Fibroblast of upper back skin (primary cell): ENCODE data around the gene TRIM4.
"Not testable (repeated sequence)": the region's sequence is repeated elsewhere in the genome, so short reads cannot be mapped to it uniquely, and the experiment has no call there.

Experiments
- DNase-seq: peaks from one replicate; pipeline ENCODE4 v3.0.0-alpha.2; 2013

The TRIM4 gene

DNA sequence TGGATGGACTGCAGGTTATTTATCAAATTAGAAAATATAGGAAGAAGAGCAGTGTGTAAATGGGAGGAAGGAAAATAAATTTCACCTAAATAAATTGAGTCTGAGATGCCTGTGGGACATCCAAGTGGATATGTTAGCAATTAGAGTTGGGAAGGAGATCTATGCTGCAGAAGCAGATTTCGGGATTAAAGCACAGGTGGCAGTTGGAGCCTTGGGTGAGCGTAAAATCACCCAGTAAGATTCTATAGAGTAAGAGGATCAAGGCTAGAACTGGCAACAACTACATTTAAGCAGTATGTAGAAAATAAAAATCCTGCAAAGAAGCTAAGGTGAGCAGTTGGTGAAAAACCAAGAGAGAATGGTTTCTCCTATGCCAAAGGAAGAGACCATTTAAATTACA is 8.4 kb downstream of the TRIM4 start:
- no peak for DNase-seq

DNA sequence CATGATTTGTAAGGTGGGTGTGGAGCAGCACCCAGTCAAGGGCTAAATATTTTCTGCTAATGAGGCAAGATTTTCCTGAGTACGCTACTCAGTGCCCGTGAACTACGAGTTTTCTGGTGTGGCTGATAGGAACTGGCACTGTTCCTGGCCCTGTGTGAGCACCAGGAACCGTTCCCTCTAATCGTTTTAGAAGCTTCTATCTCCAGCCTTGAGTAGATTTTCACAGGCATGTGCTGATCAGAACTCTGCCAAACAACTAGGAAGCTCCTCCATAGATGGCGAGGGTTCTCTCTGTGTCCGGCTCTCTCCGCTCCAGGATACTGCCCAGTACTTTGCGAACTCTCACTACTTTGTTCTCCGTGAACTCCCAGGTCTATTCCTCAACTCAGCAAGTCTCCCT is 17.7 kb downstream of the TRIM4 start:
- no peak for DNase-seq

DNA sequence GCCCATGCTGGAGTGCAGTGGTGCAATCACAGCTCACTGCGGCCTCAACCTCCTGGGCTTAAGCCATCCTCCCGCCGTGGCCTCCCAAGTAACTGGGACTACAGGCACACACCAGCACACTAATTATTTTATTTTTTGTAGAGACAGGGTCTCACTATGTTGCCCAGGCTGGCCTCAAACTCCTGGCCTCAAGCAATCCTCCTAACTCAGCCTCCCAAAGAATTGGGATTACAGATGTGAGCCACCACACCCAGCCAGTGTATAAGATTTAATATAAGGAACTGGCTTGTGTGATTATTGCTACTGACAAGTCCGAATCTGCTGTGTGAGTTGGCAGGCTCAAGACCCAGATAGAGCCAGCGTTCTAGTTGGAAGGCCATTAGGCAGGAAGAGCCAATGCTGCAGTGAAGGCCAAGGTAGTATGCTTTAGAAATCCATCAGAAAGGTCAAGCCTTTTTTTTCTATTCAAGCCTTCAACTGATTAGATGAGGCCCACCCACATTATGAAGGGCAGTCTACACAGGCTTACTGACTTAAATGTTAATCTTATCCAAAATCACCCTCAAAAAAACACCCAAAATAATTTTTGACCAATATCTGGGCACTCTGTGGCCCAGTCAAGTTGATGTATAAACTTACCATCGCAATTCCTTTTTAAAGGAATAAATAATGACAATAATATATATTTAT is 19.4 kb downstream of the TRIM4 start:
- no peak for DNase-seq

DNA sequence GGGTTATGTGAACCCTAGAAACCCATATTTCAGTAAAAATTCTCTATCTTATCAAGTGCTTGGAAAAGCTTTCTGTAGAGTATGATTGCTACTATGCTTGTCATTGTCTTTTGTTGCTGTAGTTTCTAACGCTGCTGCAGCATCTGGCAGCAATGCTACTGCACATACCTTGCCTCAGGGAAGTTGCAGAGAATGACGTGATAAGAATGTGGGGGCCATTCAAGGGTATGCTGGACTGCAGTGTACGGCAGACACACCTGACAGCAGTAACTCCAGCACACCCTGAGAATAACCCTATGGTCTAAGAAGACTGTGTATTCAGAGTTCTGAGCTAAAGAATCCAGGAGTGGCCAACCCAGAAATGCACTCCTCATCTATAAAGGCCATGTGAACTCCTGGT is 20.5 kb downstream of the TRIM4 start:
- no peak for DNase-seq

DNA sequence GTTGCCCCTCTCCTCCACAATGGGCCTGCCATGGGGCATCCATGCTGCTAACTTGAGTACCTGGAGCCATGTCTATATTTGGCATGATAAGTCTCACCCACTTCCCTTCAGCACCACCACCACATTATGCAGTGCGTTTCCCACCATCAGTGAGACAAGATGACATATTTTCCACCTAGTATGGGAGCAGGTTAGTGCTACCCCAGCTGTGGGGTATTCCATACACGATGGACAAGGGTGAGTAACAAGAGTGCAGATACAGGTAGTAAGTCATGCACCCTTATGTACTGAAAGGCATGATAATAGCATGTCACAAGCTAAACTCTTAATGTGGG is 21.3 kb downstream of the TRIM4 start:
- no peak for DNase-seq

GRCh38 chr7:99897322-99898022 is 21.9 kb downstream of the TRIM4 start:
- no peak for DNase-seq

DNA sequence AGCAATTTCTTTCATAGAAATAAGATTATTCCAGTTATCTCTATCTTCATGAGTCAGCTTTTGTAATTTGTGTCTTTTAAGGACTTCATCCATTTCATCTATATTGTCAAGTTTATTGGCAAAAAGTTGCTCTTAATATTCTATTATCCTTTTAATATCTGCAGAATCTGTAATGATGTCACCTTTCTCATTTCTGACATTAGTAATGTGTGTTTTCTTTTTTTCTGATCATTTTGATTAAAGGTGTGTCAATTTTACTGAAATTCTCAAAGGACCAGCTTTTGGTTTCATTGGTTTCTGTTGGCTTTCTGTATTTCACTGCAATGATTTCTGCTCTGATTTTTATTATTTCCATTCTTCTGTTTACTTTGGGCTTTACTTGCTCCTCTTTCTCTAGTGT is 24.6 kb downstream of the TRIM4 start:
- DNase-seq: no peak

DNA sequence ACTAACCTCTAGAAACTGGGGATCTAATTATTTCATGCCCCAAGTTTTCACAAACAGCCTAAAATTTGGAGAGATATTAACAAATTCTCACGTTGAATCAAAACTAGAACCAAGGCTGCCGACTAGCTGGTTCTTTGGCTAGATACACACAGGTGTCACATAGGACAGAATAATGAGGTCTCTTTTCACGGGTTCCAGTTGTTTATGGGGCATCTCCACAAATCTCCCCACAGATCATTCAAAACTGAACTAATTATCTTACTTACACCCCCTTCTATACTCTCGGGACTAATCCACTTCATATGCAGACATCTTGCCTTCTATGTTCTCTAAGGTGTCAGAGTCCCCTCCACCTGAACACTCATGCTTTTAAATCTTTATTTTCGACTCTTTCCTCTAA is 26.1 kb downstream of the TRIM4 start:
- DNase-seq: no peak

GRCh38 chr7:99890348-99890747 is 29.0 kb downstream of the TRIM4 start:
- not testable (repeated sequence) for DNase-seq

DNA sequence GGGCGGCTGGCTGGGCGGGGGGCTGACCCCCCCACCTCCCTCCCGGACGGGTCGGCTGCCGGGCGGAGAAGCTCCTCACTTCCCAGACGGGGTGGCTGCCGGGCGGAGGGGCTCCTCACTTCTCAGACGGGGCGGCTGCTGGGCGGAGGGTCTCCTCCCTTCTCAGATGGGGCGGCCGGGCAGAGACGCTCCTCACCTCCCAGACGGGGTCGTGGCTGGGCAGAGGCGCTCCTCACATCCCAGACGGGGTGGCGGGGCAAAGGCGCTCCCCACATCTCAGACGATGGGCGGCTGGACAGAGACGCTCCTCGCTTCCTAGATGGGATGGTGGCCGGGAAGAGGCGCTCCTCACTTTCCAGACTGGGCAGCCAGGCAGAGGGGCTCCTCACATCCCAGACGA is 31.0 kb downstream of the TRIM4 start:
- DNase-seq: not testable (repeated sequence)

- DNase-seq: no peak
Measured at GRCh38 chr7:99881370-99881769, 38.0 kb downstream of the TRIM4 start.

DNA sequence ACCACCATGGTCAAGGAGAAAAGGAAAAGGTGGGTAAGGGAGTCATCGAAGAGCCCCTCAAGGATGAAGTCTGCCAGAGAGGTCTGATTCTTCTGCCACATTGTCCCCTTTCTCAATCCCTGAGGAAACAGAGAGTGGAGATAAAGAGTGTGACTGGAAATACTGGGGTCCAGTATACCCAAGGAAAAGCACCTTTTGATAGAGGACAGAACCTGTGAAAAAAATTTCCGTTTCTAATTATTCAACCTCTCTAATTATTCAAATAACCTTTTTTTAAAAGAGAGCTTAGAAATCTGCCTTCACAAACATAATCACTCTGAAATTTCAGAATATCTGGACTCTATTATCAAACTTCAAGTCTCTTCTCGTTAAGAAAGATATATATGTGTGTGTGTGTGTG is 42.4 kb downstream of the TRIM4 start, which contains the start of gene OR2AE1:
OR2AE1 (minus strand) TSS at position 101 of the 400 bp plus-strand sequence; CDS start at position 101, 0 bp downstream.
- DNase-seq: no peak

- DNase-seq: no peak
Measured at GRCh38 chr7:99876491-99876890, 42.8 kb downstream of the TRIM4 start.

GRCh38 chr7:99868246-99868645 is 51.1 kb downstream of the TRIM4 start:
- DNase-seq: no peak

- DNase-seq: not testable (repeated sequence)
Measured at GRCh38 chr7:99867477-99867876, 51.9 kb downstream of the TRIM4 start.

- no peak for DNase-seq
Measured at GRCh38 chr7:99863847-99864440, 55.4 kb downstream of the TRIM4 start.

- peak; percentile 51 for DNase-seq
Measured at GRCh38 chr7:99860281-99861127, 58.8 kb downstream of the TRIM4 start.

- no peak for DNase-seq
Measured at GRCh38 chr7:99855236-99855635, 64.1 kb downstream of the TRIM4 start.

DNA sequence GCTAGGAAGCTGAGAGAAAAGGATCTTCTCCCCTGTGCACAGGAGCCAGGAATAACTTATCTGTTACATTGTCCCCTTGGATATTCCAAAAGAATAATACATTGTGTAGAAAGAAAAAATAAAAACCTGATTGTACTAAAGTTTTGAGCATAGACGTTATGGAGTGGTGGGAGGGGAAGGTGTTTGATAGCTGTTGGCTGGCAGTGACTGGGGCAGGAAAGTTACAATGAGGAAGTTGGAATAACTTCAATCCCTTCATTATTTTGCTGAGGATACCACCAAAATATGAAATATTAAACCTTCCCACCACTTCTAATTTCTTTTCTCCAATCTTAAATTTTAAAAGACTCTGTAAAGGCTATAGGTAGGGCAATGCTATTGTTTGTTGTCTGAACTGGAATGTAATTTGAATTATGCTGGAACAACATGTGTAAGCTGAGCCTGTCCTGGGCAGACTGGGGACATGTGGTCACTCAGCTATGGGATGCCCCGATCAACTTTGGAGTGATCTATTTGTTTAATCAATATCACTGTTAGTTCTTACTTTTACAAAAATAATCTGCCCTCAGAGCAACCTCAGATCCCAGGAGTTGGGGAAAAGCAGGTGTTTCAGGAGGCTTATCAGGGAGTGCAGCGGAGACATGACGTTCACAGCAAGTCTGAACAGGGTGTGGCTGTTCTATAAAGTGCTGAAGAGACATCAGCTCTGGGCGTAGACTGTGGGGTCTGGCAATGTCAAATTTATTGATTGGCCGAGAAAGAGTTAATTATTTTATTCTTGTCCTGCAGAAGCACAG is 70.7 kb downstream of the TRIM4 start:
- no peak for DNase-seq

DNA sequence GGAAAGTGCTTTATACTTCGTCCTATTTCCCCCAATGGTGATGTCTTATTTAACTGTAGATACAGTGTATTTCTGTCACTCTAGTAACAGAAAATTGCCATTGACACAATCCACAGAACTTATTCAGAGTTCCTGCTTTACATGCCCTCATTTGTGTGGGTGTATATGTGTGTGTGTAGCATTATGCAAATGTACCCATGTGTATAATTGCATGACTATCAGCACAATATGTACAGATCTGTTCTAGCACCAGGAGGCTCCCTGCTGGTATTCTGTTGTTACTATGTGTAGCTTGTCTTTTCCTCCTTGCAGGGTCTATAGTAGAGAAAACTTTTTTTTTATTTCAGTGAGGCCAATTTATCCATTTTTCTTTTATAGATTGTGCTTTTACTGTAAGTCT is 75.0 kb downstream of the TRIM4 start:
- no peak for DNase-seq

DNA sequence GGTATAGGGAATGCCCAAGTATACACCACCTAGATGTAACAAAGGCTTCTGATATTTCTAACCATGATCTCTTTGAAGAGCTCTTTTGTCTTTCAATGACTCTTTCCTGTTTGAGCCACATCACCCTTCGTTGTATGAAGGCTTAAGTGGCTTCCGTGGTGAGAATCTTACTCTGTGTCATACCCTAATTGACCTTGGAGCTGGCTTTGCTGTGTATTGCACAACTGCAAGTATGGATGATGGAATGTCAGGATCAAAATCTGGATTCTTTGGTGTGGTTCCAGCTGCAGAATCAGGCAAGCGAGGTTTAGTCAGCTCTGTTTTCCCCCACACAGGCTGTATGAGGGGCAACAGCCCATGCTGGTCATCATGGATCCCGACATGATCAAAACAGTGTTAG is 75.5 kb downstream of the TRIM4 start:
- peak; percentile 32 for DNase-seq

- no peak for DNase-seq
Measured at GRCh38 chr7:99842926-99843325, 76.4 kb downstream of the TRIM4 start.
